H7 (cell line): ENCODE data around the gene ZFAND2B. TPM values are rescaled to one million over a fixed set of nuclear protein-coding genes. Genes with fewer than 3 reads are reported as not detected.

Source experiments
- DNase-seq: peaks from one replicate; pipeline ENCODE4 v3.0.0; 2012
- H3K27me3 ChIP-seq: 2 replicates; pipeline ENCODE4 v1.6.0; 2011; ENCODE audit warnings: mild to moderate bottlenecking, low read length; ENCODE audit not compliant: control insufficient read depth, insufficient read depth
- H3K36me3 ChIP-seq: replicated peaks from 2 replicates; pipeline ENCODE4 v1.5.1; 2011; ENCODE audit warnings: low read length; ENCODE audit not compliant: control insufficient read depth, insufficient read depth
- H3K4me3 ChIP-seq: 2 replicates; pipeline ENCODE4 v1.5.1; 2011; ENCODE audit warnings: low read depth, mild to moderate bottlenecking, control low read depth, low read length, moderate library complexity; ENCODE audit not compliant: insufficient read depth
- total RNA-seq: library from RNA; depleted of rRNA; stranded (reverse); fragments of >200 nt; shearing (Covaris generic); gene quantifications from 2 replicates; pipeline ENCODE4 v1.2.3, GENCODE V29; 2014

Gene ZFAND2B
- total RNA-seq, 1 experiment from 2014 or later, result 25.3 TPM

GRCh38 chr2:219218732-219219701 is 12.4 kb downstream of the ZFAND2B start, which contains the start of gene ABCB6:
Gene ABCB6, minus strand, starts transcription at chr2:219218958. Its CDS starts 285 bp downstream, at chr2:219218673.
- DNase-seq, result peak; percentile 98
- Histone ChIP-seq H3K4me3 (peak within 1 kb of the TSS; percentile 74), H3K36me3 (peaks cover 18% of the 10 kb centered on the region), H3K27me3 (no peaks in the 10 kb centered on the region)

GRCh38 chr2:219219784-219220532 is 13.4 kb downstream of the ZFAND2B start:
- peak; percentile 53 for DNase-seq
- Histone ChIP-seq H3K36me3 (peaks cover 18% of the 10 kb centered on the region), H3K4me3 (no peak overlapping the region), H3K27me3 (no peaks in the 10 kb centered on the region)

- H3K36me3 ChIP-seq, result peaks cover 18% of the 10 kb centered on the region
- H3K27me3 ChIP-seq, result no peaks in the 10 kb centered on the region
- no peak for DNase-seq
- no peak overlapping the region for H3K4me3 ChIP-seq
Measured at GRCh38 chr2:219220652-219221402, 14.2 kb downstream of the ZFAND2B start.

GRCh38 chr2:219221957-219222518 is 15.5 kb downstream of the ZFAND2B start:
- DNase-seq, result no peak
- no peak overlapping the region for H3K4me3 ChIP-seq
- no peaks in the 10 kb centered on the region for H3K27me3 ChIP-seq
- H3K36me3 ChIP-seq, result peaks cover 19% of the 10 kb centered on the region

GRCh38 chr2:219223831-219224610 is 17.4 kb downstream of the ZFAND2B start:
- DNase-seq, result no peak
- Histone ChIP-seq H3K4me3 (no peak overlapping the region), H3K36me3 (peaks cover 19% of the 10 kb centered on the region), H3K27me3 (no peaks in the 10 kb centered on the region)

GRCh38 chr2:219225350-219225749 is 18.8 kb downstream of the ZFAND2B start:
- no peak for DNase-seq

GRCh38 chr2:219228041-219228910 is 21.7 kb downstream of the ZFAND2B start:
- Histone ChIP-seq H3K36me3 (peaks cover 23% of the 10 kb centered on the region), H3K4me3 (peak overlapping the region; percentile 67), H3K27me3 (no peaks in the 10 kb centered on the region)
- DNase-seq, result no peak

More at GRCh38 chr2:219225350-219225749, 18.8 kb downstream of the ZFAND2B start:
- Histone ChIP-seq H3K4me3 (no peak overlapping the region), H3K27me3 (no peaks in the 10 kb centered on the region), H3K36me3 (peaks cover 19% of the 10 kb centered on the region)

GRCh38 chr2:219228911-219229304 is 22.3 kb downstream of the ZFAND2B start:
- H3K27me3 ChIP-seq, result no peaks in the 10 kb centered on the region
- H3K4me3 ChIP-seq, result peak overlapping the region; percentile 67
- DNase-seq, result no peak
- H3K36me3 ChIP-seq, result peaks cover 24% of the 10 kb centered on the region

- Histone ChIP-seq H3K4me3 (peak within 1 kb of the TSS; percentile 67), H3K27me3 (no peaks in the 10 kb centered on the region), H3K36me3 (peaks cover 25% of the 10 kb centered on the region)
- peak; percentile 100 for DNase-seq
Measured at GRCh38 chr2:219229305-219230058, 22.9 kb downstream of the ZFAND2B start, which contains the start of the genes ANKZF1 and ATG9A. Gene ANKZF1, plus strand, starts transcription at chr2:219229806. Its CDS starts 452 bp downstream, at chr2:219230258. Gene ATG9A, minus strand, starts transcription at chr2:219229636. Its CDS starts 1,612 bp downstream, at chr2:219228024.

- peaks cover 29% of the 10 kb centered on the region for H3K36me3 ChIP-seq
- peak overlapping the region; percentile 67 for H3K4me3 ChIP-seq
- peak; percentile 84 for DNase-seq
- no peaks in the 10 kb centered on the region for H3K27me3 ChIP-seq
Measured at GRCh38 chr2:219230059-219230540, 23.5 kb downstream of the ZFAND2B start.

- no peak for DNase-seq
- H3K4me3 ChIP-seq, result no peak overlapping the region
- H3K36me3 ChIP-seq, result peaks cover 38% of the 10 kb centered on the region
- H3K27me3 ChIP-seq, result no peaks in the 10 kb centered on the region
Measured at GRCh38 chr2:219234331-219234730, 27.7 kb downstream of the ZFAND2B start.

GRCh38 chr2:219243291-219243761 is 36.7 kb downstream of the ZFAND2B start:
- H3K4me3 ChIP-seq, result no peak overlapping the region
- peaks cover 3% of the 10 kb centered on the region; the same call in 1 of the 2 replicates for H3K36me3 ChIP-seq
- no peak for DNase-seq
- H3K27me3 ChIP-seq, result no peaks in the 10 kb centered on the region
